GM21529 (cell line): ENCODE results near the gene TFDP1.
A peak's percentile ranks its signal among the peaks of the same experiment; 100 is the strongest.

ENCODE experiments used
- ATAC-seq: cut with Tn5 transposase; IDR thresholded peaks from one replicate; pipeline ENCODE4 v1.9.1; 2021; ENCODE audit not compliant: unreplicated experiment

Gene TFDP1, protein sequence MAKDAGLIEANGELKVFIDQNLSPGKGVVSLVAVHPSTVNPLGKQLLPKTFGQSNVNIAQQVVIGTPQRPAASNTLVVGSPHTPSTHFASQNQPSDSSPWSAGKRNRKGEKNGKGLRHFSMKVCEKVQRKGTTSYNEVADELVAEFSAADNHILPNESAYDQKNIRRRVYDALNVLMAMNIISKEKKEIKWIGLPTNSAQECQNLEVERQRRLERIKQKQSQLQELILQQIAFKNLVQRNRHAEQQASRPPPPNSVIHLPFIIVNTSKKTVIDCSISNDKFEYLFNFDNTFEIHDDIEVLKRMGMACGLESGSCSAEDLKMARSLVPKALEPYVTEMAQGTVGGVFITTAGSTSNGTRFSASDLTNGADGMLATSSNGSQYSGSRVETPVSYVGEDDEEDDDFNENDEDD

DNA sequence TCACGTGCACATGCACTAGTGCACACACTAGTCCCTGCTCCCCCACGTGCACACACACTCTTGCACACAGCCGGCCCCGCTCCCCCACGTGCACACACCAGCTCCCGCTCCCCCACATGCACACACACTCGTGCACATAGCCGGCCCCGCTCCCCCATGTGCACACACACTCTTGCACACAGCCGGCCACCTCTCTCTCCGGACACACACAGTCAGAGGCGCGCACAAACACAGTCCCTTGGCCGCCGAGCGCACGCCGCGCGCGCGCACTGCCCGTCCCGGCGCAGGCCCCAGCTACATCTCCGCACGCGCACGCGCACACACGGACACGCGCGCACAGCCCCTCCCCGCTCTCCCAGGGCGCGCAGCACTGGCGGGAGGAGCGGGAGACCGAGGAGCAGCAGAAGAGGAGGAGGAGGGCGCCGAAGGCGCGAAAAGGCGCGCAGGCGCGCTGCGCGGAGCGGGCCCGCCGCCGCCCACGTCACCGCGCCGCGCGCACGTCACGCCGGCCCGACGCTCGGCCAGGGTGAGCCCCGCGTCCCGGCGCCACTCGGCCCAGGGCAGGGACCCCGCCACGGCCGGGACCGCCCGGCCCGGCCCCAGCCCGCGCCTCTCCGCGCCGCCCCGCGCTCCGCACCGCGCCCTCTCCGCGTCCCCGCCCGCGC lies at the start of gene TFDP1:
TFDP1 (plus strand) TSS at position 549 of the 665 bp plus-strand sequence. CDS start 1,085 bp downstream, outside the sequence.
- peak; percentile 89 for ATAC-seq

DNA sequence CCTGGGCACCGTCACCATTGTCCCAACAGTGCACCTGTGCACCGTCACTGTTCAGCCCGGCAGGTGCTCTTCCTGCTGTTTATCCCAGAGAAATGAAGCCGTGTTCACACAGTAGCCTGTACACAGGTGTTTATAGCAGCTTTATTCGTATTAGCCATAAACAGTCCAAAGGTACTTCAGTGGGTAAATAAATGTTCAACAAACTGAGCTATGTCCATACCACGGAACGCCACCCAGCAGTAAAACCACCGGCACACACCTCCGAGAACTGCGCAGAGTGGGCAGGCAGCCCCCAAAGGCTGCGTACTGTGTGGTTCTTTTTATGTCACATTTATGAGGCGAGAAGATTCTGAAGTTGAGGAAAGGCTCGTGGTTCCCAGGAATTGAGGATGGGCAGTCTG lies 49.2 kb upstream of the TFDP1 start:
- no peak for ATAC-seq

DNA sequence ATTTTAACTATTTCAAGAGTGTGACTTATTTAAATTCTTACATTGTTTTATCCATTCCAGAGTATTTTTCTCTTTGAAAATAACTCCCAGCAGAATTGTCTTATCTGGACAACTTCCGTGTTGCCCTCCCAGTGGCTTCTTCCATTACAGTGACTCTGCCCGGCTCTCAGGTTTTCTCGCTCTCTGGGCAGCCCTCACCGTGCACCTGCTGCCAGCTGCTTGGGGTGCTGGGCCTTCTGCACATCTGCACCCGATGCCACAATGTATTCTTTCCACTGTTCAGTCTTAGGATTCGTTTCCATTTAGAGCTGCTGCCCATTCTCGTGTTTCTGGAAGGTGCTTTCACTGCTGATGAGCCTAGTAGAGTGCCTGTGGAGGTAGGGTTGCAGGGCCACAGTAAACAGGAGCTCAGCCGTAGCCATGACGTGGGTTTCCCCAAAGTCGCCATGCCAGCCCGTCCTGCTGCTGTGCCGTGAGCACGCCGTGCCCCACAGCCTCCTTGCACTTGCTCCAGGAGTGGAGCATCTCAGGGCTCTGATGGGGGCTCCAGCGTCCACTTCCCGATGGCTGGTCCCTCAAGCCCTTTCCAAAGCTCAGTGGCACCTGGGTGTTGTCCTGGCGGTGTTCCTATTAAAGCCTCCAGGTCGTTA lies 48.0 kb upstream of the TFDP1 start:
- no peak for ATAC-seq

GRCh38 chr13:113537205-113537604 lies 47.3 kb upstream of the TFDP1 start:
- no peak for ATAC-seq

DNA sequence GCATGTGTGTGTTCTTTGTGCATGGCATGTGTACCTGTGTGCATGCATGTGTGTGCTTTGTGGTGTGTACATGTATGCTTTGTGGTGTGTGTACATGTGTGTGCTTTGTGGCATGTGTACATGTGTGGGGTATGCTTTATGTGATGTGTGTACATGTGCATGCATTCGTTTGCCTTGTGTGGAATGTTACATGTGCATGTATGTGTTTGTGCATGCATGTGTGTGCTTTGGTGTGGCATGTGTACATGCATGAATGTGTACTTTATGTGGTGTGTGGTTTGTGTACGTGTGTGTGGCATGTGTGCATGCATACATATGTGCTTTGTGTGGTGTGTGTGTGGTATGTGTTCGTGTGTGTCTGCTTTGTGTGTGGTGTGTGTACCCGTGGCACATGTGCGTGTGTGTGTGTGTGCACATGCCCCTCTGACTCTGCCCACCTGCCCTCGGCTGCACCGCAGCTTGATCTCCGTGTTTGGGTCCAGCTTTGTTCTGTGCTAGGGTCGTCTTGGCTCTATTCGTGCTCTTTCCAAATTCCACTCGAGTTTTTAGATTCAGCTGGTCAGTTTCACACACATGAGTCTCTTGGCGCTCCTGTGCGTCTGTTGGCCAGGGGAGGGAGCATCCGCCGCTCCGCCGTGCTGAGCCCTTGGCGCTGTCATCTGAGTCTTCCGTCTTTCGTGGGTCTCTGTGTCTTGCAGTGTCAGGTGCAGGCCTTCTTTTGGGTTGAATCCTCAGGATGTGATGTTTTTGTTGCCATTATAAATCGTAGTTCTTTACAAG lies 46.5 kb upstream of the TFDP1 start:
- ATAC-seq: no peak

DNA sequence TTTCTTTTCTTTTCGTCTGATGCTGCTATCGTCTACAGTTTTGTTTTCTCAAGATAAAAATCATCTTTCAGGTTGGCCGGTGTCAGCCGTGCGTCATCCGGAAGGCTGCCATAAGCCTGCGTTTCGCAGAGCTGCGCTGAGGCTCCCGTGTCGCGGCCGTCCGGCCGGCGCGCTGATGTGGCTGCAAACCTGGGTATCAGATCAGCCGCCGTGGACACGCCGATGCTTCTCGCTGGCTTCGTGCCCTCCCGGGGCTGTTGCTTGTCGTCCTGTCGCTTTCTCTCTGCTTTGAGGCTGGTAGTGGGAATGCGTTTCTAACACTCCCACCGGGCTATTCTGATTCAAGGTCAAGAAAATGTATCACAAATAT lies 45.9 kb upstream of the TFDP1 start:
- ATAC-seq: no peak

GRCh38 chr13:113539176-113539575 lies 45.4 kb upstream of the TFDP1 start:
- no peak for ATAC-seq

- ATAC-seq: no peak
Measured at GRCh38 chr13:113539822-113540221, 44.7 kb upstream of the TFDP1 start.

DNA sequence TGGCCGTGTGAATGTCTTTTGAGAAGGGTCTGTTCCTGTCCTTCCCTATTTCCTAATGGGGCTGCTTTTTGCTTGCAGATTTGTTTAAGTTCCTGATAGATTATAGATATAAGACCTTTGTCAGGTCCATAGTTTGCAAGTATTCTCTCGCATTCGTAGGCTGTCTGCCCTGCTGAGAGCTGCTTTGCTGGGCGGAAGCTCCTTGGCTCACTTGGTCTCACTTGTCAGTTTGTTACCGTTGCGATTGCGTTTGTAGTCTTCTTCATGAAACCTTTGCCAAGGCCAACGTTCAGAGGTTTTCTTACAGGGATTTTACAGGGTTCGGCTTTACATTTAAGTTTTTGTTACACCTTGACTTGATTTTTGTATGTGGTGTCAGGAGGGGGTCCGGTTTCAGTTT lies 44.0 kb upstream of the TFDP1 start:
- no peak for ATAC-seq

DNA sequence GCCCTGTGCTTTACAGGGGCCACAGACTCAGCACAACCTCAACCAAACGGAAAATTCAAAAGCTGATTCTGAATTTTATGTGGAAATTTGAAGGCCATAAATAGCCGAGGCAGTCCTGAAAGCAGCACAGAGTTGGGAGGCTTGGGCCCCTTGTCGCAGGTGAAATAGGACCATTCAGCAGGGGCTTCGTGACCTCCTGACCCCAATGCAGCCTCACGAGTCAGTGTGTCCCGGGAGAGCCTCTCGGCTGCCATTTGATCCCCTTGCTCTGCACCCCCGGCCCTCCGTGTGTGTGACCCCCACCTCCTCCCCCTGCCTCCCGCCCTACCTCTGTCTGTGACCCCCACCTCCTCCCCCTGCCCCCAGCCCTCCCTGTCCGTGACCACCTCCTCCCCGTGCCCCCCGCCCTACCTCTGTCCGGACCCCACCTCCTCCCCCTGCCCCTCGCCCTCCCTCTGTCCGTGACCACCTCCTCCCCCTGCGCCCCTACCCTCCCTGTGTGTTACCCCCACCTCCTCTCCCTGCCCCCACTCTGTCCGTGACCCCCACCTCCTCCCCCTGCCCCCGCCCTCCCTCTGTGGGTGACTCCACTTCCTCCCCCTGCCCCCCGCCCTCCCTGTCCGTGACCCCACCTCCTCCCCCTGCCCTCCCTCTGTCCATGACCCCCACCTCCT lies 41.7 kb upstream of the TFDP1 start:
- ATAC-seq: no peak

DNA sequence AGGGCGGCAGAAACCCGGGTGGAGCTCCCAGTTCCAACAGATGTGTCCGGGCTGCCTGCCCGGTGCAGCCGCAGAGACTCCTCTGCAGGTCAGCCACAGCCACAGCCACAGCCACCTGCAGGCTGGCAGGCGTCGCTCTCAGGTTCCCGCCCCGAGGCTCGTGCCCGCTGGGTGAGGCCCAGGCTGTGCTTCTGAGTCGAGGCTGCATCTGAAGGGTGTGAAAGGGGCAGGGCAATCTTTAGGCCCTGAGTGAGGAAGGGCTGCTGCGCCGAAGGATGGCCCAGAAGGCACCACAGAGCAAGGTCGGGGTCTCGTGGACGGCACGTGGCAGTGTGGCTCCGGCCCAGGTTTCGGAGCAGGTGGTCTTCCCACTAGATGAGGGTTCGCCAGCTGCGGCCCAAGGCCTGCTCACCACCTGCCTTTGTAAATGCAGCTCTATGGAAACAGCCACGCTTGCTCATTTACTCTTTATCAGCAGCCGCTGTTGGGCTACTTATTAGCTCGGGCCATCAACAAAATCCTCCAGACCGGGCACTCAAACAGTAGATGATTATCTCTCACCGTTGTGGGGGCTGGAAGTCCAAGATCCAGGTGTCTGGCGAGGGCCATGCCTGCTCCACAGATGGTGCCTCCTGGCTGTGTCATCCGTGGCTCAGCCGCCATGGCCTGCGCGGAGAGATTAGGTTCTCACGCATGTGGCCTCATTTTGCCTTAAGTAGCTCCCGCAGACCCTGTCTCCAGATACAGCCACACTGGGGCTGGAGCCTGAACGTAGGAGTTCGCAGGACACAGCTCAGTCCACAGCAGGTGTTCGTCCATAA lies 40.3 kb upstream of the TFDP1 start:
- no peak for ATAC-seq

DNA sequence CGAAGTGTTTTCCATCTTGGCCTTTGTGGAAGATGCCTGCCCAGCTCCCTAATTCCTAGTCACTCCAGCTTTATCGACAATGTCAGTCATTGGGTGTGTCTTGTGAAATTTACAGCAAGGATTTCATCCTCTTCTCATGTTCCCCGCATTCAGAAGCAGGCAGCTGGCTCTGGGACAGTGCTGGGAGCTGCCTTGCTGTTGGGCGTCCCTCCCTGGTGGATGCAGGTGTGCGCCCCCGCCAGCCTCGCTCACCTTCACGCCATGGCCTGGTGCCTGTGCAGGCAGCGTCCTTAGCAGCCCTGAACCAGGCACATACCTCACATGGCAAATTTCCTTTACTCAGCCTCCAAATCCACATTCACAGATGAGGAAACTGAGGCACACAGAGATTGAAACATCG lies 39.7 kb upstream of the TFDP1 start:
- no peak for ATAC-seq

DNA sequence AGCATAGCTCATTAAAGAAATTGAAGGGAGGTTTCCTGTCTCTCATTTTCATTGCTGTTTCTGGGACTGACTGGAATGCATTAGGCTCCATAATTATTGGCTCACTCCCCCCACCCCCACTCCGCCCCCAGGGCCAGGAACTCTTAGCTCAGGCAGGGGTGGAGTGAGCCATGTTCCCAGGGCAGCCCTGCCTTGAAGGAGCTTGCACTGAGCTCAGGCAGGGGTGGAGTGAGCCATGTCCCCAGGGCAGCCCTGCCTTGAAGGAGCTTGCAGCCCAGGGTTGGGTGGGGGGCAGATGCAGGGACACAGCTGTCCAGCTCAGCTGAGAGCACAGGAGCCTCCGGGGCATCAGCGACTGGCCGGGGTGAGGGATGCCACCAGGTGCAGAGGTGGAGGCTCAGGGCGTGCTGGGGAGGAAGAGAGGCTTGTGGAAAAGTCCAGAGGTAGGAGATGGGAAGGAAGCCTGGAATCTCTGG lies 39.1 kb upstream of the TFDP1 start:
- no peak for ATAC-seq

GRCh38 chr13:113545931-113546516 lies 38.5 kb upstream of the TFDP1 start:
- ATAC-seq: no peak

GRCh38 chr13:113546571-113547237 lies 37.8 kb upstream of the TFDP1 start:
- ATAC-seq: no peak

DNA sequence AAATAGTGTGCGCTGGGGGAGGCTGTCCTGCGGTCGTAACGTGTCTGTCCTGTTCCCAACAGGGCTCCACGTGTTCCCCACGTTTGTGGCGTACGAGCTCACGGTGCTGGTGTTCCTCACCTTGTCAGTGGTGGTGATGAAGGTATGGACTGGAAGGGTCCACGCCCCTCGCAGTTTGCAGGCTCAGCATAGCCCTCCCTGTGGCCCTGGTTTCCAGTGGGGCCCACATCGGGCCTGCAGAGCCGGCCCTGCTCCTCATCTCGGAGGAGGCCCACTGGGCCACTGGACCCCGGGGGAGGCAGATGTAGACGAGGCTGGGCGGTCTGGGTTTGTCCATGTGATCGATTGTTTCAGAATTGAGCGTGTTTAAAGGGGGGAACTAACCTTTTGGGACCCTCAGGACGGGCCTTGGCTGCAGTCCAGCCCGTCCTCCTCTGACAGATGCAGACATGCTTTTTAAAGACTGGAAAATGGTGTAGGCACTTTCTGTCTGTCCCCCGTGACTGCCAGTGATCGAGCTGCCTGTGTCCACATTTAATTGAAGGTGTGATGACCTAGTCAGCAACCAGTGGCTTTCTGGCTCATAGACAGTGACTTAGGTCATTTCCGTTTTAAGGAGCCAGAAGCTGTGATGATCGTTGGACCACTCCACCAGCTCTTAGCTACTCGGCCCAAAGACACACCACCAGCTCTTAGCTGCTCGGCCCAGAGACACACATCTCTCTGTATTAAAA lies 37.1 kb upstream of the TFDP1 start:
- no peak for ATAC-seq

GRCh38 chr13:113548171-113548641 lies 36.3 kb upstream of the TFDP1 start:
- no peak for ATAC-seq
